Endodermal cell (in vitro differentiated cells): ENCODE data around the gene DDAH1. TPM values are rescaled to one million over a fixed set of nuclear protein-coding genes. Genes with fewer than 3 reads are reported as not detected.

Experiments used
- DNase-seq: peaks from one replicate; pipeline ENCODE4 v3.0.0-alpha.2; 2017
- H3K27ac ChIP-seq: 2 replicates; pipeline ENCODE4 v1.5.1; 2013; ENCODE audit warnings: mild to moderate bottlenecking, low read depth, low read length, moderate library complexity
- H3K27me3 ChIP-seq: 2 replicates; pipeline ENCODE4 v1.6.1; 2013; ENCODE audit warnings: mild to moderate bottlenecking, low read length, moderate library complexity; ENCODE audit not compliant: insufficient read depth, control insufficient read depth, poor library complexity, severe bottlenecking
- H3K36me3 ChIP-seq: 2 replicates; pipeline ENCODE4 v1.7.0; 2013; ENCODE audit warnings: mild to moderate bottlenecking, low read length, moderate library complexity; ENCODE audit not compliant: control insufficient read depth, insufficient read depth
- H3K4me1 ChIP-seq: one replicate; pipeline ENCODE4 v1.7.0; 2013; ENCODE audit warnings: low read length; ENCODE audit not compliant: control insufficient read depth, insufficient read depth
- H3K4me3 ChIP-seq: 2 replicates; pipeline ENCODE4 v1.5.1; 2013; ENCODE audit warnings: mild to moderate bottlenecking, low read length, moderate library complexity
- H3K9ac ChIP-seq: 2 replicates; pipeline ENCODE4 v1.6.1; 2013; ENCODE audit warnings: mild to moderate bottlenecking, low read length, moderate library complexity; ENCODE audit not compliant: poor library complexity, severe bottlenecking; ENCODE audit errors: extremely low read depth
- H3K9me3 ChIP-seq: 2 replicates; pipeline ENCODE4 v1.6.1; 2013; ENCODE audit warnings: mild to moderate bottlenecking, low read length, moderate library complexity; ENCODE audit not compliant: control insufficient read depth
- H3K27ac Mint-ChIP-seq: 2 replicates; pipeline ENCODE4 v1.8.0; 2020; ENCODE audit warnings: mixed read lengths
- H3K27me3 Mint-ChIP-seq: 2 replicates; pipeline ENCODE4 v1.8.0; 2021; ENCODE audit warnings: mild to moderate bottlenecking, mixed read lengths; ENCODE audit not compliant: insufficient read depth
- H3K36me3 Mint-ChIP-seq: 2 replicates; pipeline ENCODE4 v1.8.0; 2020; ENCODE audit warnings: low read depth, mixed read lengths
- H3K4me1 Mint-ChIP-seq: 2 replicates; pipeline ENCODE4 v1.8.0; 2020; ENCODE audit warnings: mixed read lengths
- H3K4me3 Mint-ChIP-seq: 2 replicates; pipeline ENCODE4 v1.8.0; 2020; ENCODE audit warnings: mild to moderate bottlenecking, moderate library complexity, mixed read lengths
- H3K9me3 Mint-ChIP-seq: 2 replicates; pipeline ENCODE4 v1.8.0; 2020; ENCODE audit warnings: mild to moderate bottlenecking, mixed read lengths
- CTCF ChIP-seq: fragments of 200-600 bp; sonication (generic); conservative IDR thresholded peaks from 2 replicates; pipeline ENCODE4 v1.5.0; 2021; ENCODE audit warnings: antibody characterized with exemption, mild to moderate bottlenecking
- WGBS, 2 experiments: methylation state at CpG; one replicate each; pipeline versions ENCODE4 v1.1.5 to v1.1.7; 2013; ENCODE audit warnings: missing lambda C conversion rate in 2 of 2, mixed read lengths in 1 of 2; ENCODE audit not compliant: insufficient coverage in 1 of 2, insufficient read length in 1 of 2; 5-methylcytosine and 5-hydroxymethylcytosine counted together
- total RNA-seq, 2 donors: library from RNA; stranded (reverse); fragmentation: NEBNext Ultra II Directional in 1 of 2; extraction: Animal tissue kit (Norgen Biotek cat#: 25700) in 1 of 2; gene quantifications; 2 replicates in 1 of 2; 3 replicates in 1 of 2; pipeline ENCODE4 v1.2.1, GENCODE V29; 2021

The DDAH1 gene
- total RNA-seq, 2 donors from 2014 or later, result 16.3 to 22.8 TPM

- peaks cover 2% of the 10 kb centered on the region for H3K36me3 Mint-ChIP-seq
- no peaks in the 10 kb centered on the region for H3K27me3 Mint-ChIP-seq
- peaks cover 8% of the 10 kb centered on the region for H3K9me3 Mint-ChIP-seq
- Histone ChIP-seq H3K4me1 (no peaks in the 10 kb centered on the region), H3K9me3 (no peaks in the 10 kb centered on the region), H3K4me3 (no peak overlapping the region), H3K36me3 (no peaks in the 10 kb centered on the region), H3K27ac (no peak overlapping the region), H3K27me3 (no peaks in the 10 kb centered on the region), H3K9ac (no peak overlapping the region)
- H3K4me1 Mint-ChIP-seq, result peaks cover 12% of the 10 kb centered on the region
- DNase-seq, result no peak
- TF ChIP-seq CTCF, result no peak
- no peak overlapping the region for H3K4me3 Mint-ChIP-seq
- 71 to 88% methylated on average over 1 of the region's 1 CpG for WGBS, 2 experiments
- no peak overlapping the region for H3K27ac Mint-ChIP-seq
Measured at GRCh38 chr1:85427331-85427730, 37.6 kb downstream of the DDAH1 start.

GRCh38 chr1:85421179-85421578 is 43.8 kb downstream of the DDAH1 start:
- no peak for DNase-seq
- Mint-ChIP-seq H3K27me3 (no peaks in the 10 kb centered on the region), H3K4me1 (peaks cover 2% of the 10 kb centered on the region), H3K27ac (no peak overlapping the region), H3K4me3 (no peak overlapping the region), H3K36me3 (peaks cover 4% of the 10 kb centered on the region), H3K9me3 (peaks cover 22% of the 10 kb centered on the region)
- Histone ChIP-seq H3K4me3 (no peak overlapping the region), H3K27me3 (no peaks in the 10 kb centered on the region), H3K9me3 (peaks cover 8% of the 10 kb centered on the region), H3K36me3 (no peaks in the 10 kb centered on the region), H3K4me1 (no peaks in the 10 kb centered on the region), H3K27ac (no peak overlapping the region), H3K9ac (no peak overlapping the region)
- no peak for TF ChIP-seq CTCF
- 91% methylated on average over 1 of the region's 1 CpG; no CpG with 5 or more reads in 1 of the 2 experiments for WGBS, 2 experiments

- no peak overlapping the region for H3K27ac Mint-ChIP-seq
- Histone ChIP-seq H3K27ac (no peak overlapping the region), H3K27me3 (no peaks in the 10 kb centered on the region), H3K4me3 (no peak overlapping the region), H3K4me1 (no peaks in the 10 kb centered on the region), H3K9me3 (peaks cover 8% of the 10 kb centered on the region), H3K9ac (no peak overlapping the region), H3K36me3 (no peaks in the 10 kb centered on the region)
- peaks cover 4% of the 10 kb centered on the region for H3K36me3 Mint-ChIP-seq
- WGBS, 2 experiments, result 0 to 8% methylated on average over 1 of the region's 1 CpG
- H3K9me3 Mint-ChIP-seq, result peaks cover 22% of the 10 kb centered on the region
- H3K27me3 Mint-ChIP-seq, result no peaks in the 10 kb centered on the region
- H3K4me3 Mint-ChIP-seq, result no peak overlapping the region
- peaks cover 2% of the 10 kb centered on the region for H3K4me1 Mint-ChIP-seq
- TF ChIP-seq CTCF, result no peak
- DNase-seq, result no peak
Measured at GRCh38 chr1:85420199-85420598, 44.8 kb downstream of the DDAH1 start.
